HFF-Myc (cell line): Measurements from ENCODE around the gene PHF13.
A peak's percentile ranks its signal among the peaks of the same experiment; 100 is the strongest.

ENCODE experiments used
- DNase-seq: peaks from one replicate; pipeline ENCODE4 v3.0.0-alpha.2; 2011; ENCODE audit warnings: low read depth; ENCODE audit errors: extremely low read depth
- H3K4me3 ChIP-seq: replicated peaks from 2 replicates; pipeline ENCODE4 v1.5.1; 2011; ENCODE audit warnings: low read depth, mild to moderate bottlenecking, control low read depth, low read length
- TF ChIP-seq, protein P1 (sequence below): IDR thresholded peaks from 2 replicates; pipeline ENCODE4 v1.5.1; 2012; ENCODE audit warnings: mild to moderate bottlenecking, low read depth, low read length, control low read depth; ENCODE audit errors: missing control alignments

Gene PHF13

GRCh38 chr1:6614929-6615785, 1.6 kb downstream of the PHF13 start:
- TF ChIP-seq, protein P1, sequence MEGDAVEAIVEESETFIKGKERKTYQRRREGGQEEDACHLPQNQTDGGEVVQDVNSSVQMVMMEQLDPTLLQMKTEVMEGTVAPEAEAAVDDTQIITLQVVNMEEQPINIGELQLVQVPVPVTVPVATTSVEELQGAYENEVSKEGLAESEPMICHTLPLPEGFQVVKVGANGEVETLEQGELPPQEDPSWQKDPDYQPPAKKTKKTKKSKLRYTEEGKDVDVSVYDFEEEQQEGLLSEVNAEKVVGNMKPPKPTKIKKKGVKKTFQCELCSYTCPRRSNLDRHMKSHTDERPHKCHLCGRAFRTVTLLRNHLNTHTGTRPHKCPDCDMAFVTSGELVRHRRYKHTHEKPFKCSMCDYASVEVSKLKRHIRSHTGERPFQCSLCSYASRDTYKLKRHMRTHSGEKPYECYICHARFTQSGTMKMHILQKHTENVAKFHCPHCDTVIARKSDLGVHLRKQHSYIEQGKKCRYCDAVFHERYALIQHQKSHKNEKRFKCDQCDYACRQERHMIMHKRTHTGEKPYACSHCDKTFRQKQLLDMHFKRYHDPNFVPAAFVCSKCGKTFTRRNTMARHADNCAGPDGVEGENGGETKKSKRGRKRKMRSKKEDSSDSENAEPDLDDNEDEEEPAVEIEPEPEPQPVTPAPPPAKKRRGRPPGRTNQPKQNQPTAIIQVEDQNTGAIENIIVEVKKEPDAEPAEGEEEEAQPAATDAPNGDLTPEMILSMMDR, result no peak
- no peak for DNase-seq

DNA sequence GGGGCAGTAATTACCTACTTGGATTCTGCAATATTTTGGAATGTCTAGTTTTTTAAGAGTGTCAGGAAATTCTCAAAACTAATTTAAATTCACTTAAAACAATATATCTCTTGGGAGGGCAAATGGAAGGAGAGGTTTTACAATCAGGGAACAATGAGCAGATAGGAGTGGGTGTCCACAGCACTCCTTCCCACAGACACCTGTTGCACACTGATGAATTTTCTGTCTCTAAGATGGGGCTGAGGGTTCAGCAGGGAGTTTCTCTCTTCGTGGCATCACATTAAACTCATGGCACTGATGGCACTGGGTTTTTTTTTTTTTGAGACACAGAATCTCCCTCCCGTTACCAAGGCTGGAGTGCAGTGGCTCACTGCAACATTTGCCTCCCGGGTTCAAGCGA, 5.5 kb downstream of the PHF13 start:
- TF ChIP-seq, protein P1, result no peak
- H3K4me3 ChIP-seq, result no peak overlapping the region
- no peak for DNase-seq

More at GRCh38 chr1:6614929-6615785, 1.6 kb downstream of the PHF13 start:
- peak overlapping the region; percentile 67 for H3K4me3 ChIP-seq

GRCh38 chr1:6621429-6622391, 8.2 kb downstream of the PHF13 start:
- H3K4me3 ChIP-seq, result no peak overlapping the region
- DNase-seq, result no peak
- TF ChIP-seq, protein P1, result no peak

- no peak overlapping the region for H3K4me3 ChIP-seq
- TF ChIP-seq, protein P1, result no peak
- no peak for DNase-seq
Observed at GRCh38 chr1:6622396-6623152, 9.0 kb downstream of the PHF13 start.

DNA sequence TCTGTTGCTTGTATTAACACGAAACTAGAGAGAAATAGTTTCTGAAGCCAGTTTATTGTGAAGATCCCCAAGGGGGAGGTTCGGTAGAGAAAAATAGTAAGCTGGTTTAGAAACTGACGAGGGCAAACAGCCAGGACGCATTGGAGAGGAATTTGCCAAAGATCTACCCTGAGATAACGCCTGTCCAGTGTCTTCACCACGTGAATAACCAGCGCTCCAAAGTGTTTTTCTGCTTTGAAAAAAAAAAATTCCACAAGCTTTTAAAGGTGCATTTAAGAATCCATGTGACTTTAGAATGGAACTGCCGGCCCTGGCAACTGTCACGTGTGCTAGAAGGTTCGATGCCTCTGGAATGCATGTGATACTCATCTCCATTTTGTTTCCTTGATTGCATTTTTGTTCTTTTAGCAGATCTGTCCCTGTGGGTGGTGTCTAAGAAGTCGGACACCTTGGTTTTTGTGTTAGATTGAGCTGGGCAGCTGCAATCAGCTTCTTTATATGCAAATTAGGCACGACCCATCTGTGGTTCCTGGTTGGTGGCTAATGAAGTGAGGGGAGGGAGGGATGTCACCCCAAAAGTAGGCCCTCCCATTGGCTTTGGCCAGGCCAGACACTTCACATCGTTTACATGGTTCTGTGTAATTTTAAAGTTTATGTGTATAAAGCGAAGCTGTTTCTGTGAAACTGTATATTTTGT, 9.9 kb downstream of the PHF13 start:
- TF ChIP-seq, protein P1, result no peak
- DNase-seq, result no peak
- H3K4me3 ChIP-seq, result no peak overlapping the region
